ENCODE measurements around the gene ZNF273. TPM values are rescaled to one million over a fixed set of nuclear protein-coding genes. Genes with fewer than 3 reads are reported as not detected.

Gene ZNF273
- total and polyA plus RNA-seq, 4 donors: 3.0 to 15.7 (median 8.7) TPM

- WGBS, 2 donors: 92 to 93% methylated on average over 11 of the region's 11 CpGs
- Histone ChIP-seq H3K27me3 (ENCODE audit: control insufficient read depth in 3 of 3, insufficient read depth in 3 of 3, low read length in 2 of 3) (no peaks in the 10 kb centered on the region), H3K36me3 (ENCODE audit: control insufficient read depth in 4 of 4, insufficient read depth in 4 of 4, low read length in 4 of 4) (no peaks in the 10 kb centered on the region), H3K27ac (ENCODE audit: low read depth in 1 of 2, low read length in 1 of 2) (no peak overlapping the region), H3K9ac (ENCODE audit: insufficient read depth in 1 of 2, low read length in 2 of 2) (no peak overlapping the region), H3K4me3 (no peak overlapping the region), H3K9me3 (ENCODE audit: control insufficient read depth in 4 of 4, insufficient read depth in 3 of 4, low read length in 3 of 4) (peaks cover 0 to 21% (median 2%) of the 10 kb centered on the region in 4 donors), H3K4me1 (ENCODE audit: control insufficient read depth in 5 of 5, insufficient read depth in 5 of 5, low read length in 5 of 5) (no peaks in the 10 kb centered on the region)
- ATAC-seq (ENCODE audit: insufficient read depth, low FRiP score): no peak
- no peak for DNase-seq
- TF ChIP-seq CTCF (IDR thresholded peaks at IDR 0.05; ENCODE audit: control extremely low read depth, extremely low read depth): no peak
These were observed 34.6 kb upstream of the ZNF273 start for GRCh38 chr7:64868499-64868898.

GRCh38 chr7:64869121-64869725 is 33.9 kb upstream of the ZNF273 start:
- H3K4me1 ChIP-seq (ENCODE audit: control insufficient read depth in 5 of 5, insufficient read depth in 5 of 5, low read length in 5 of 5): no peaks in the 10 kb centered on the region
- DNase-seq: no peak
- peaks cover 0 to 17% (median 2%) of the 10 kb centered on the region in 4 donors for H3K9me3 ChIP-seq (ENCODE audit: control insufficient read depth in 4 of 4, insufficient read depth in 3 of 4, low read length in 3 of 4)
- TF ChIP-seq CTCF (IDR thresholded peaks at IDR 0.05; ENCODE audit: control extremely low read depth, extremely low read depth): no peak
- no peak overlapping the region for H3K4me3 ChIP-seq
- WGBS, 2 donors: 72 to 77% methylated on average over 8 of the region's 8 CpGs
- H3K36me3 ChIP-seq (ENCODE audit: control insufficient read depth in 4 of 4, insufficient read depth in 4 of 4, low read length in 4 of 4): no peaks in the 10 kb centered on the region
- no peaks in the 10 kb centered on the region for H3K27me3 ChIP-seq (ENCODE audit: control insufficient read depth in 3 of 3, insufficient read depth in 3 of 3, low read length in 2 of 3)
- no peak overlapping the region for H3K9ac ChIP-seq (ENCODE audit: insufficient read depth in 1 of 2, low read length in 2 of 2)
- no peak overlapping the region for H3K27ac ChIP-seq (ENCODE audit: low read depth in 1 of 2, low read length in 1 of 2)
- ATAC-seq (ENCODE audit: insufficient read depth, low FRiP score): no peak

GRCh38 chr7:64869912-64870562 is 33.0 kb upstream of the ZNF273 start:
- no peaks in the 10 kb centered on the region for H3K4me1 ChIP-seq (ENCODE audit: control insufficient read depth in 5 of 5, insufficient read depth in 5 of 5, low read length in 5 of 5)
- ATAC-seq (ENCODE audit: insufficient read depth, low FRiP score) (no peak), DNase-seq (no peak)
- no peaks in the 10 kb centered on the region for H3K36me3 ChIP-seq (ENCODE audit: control insufficient read depth in 4 of 4, insufficient read depth in 4 of 4, low read length in 4 of 4)
- no peak overlapping the region for H3K27ac ChIP-seq (ENCODE audit: low read depth in 1 of 2, low read length in 1 of 2)
- no peak overlapping the region for H3K4me3 ChIP-seq
- 94 to 95% methylated on average over 32 of the region's 32 CpGs for WGBS, 2 donors
- H3K9me3 ChIP-seq (ENCODE audit: control insufficient read depth in 4 of 4, insufficient read depth in 3 of 4, low read length in 3 of 4): peaks cover 0 to 23% (median 2%) of the 10 kb centered on the region in 4 donors
- no peaks in the 10 kb centered on the region for H3K27me3 ChIP-seq (ENCODE audit: control insufficient read depth in 3 of 3, insufficient read depth in 3 of 3, low read length in 2 of 3)
- H3K9ac ChIP-seq (ENCODE audit: insufficient read depth in 1 of 2, low read length in 2 of 2): no peak overlapping the region
- TF ChIP-seq CTCF (IDR thresholded peaks at IDR 0.05; ENCODE audit: control extremely low read depth, extremely low read depth): no peak
